IMR-90 (cell line): ENCODE measurements around the gene OTUD6A. TPM values are rescaled to one million over a fixed set of nuclear protein-coding genes. Genes with fewer than 3 reads are reported as not detected.

ENCODE experiments used
- ATAC-seq: fragments of 200-7000 bp; cut with Tn5 transposase; 2 replicates; pipeline ENCODE4 v1.9.1; 2020; ENCODE audit warnings: low read depth, mild to moderate bottlenecking, moderate library complexity
- BruUV-seq: library from RNA; stranded (reverse); fragments of 400-500 nt; replicated peaks from 2 replicates; lab custom pipeline; 2021; lab: Mats Ljungman, UMichigan
- CTCF ChIA-PET: fragments of 300-600 bp; formaldehyde crosslinking; extraction: SDS; loops from one replicate; lab custom pipeline; 2021; ENCODE audit warnings: antibody characterized with exemption; lab: Yijun Ruan, JAX
- POLR2A ChIA-PET: fragments of 300-600 bp; sonication (Branson Sonifier 250); formaldehyde crosslinking; loops from one replicate; lab custom pipeline; 2022; ENCODE audit warnings: antibody characterized with exemption; ENCODE audit not compliant: unreplicated experiment; lab: Charles Lee
- DNase-seq: peaks from one replicate; pipeline ENCODE4 v3.0.0; 2013
- H2AFZ ChIP-seq: replicated peaks from 2 replicates; pipeline ENCODE3; 2013; ENCODE audit warnings: low read length, mild to moderate bottlenecking; ENCODE audit not compliant: poor library complexity
- H2AK5ac ChIP-seq: 2 replicates; pipeline ENCODE4 v1.6.1; 2013; ENCODE audit warnings: low read depth, low read length, inconsistent platforms
- H2AK9ac ChIP-seq: replicated peaks from 2 replicates; pipeline ENCODE3; 2013; ENCODE audit warnings: mild to moderate bottlenecking, low read depth, low read length, moderate library complexity; ENCODE audit not compliant: poor library complexity
- H2BK120ac ChIP-seq: 2 replicates; pipeline ENCODE4 v1.6.1; 2013; ENCODE audit warnings: low read depth, low read length, inconsistent platforms
- H2BK15ac ChIP-seq: 3 replicates; pipeline ENCODE4 v1.6.1; 2013; ENCODE audit warnings: low read depth, low read length, inconsistent platforms
- H2BK20ac ChIP-seq: 2 replicates; pipeline ENCODE4 v1.6.1; 2013; ENCODE audit warnings: low read depth, mild to moderate bottlenecking, inconsistent platforms, low read length, moderate library complexity
- H2BK5ac ChIP-seq: 2 replicates; pipeline ENCODE4 v1.6.1; 2013; ENCODE audit warnings: mild to moderate bottlenecking, low read depth, low read length, inconsistent platforms; ENCODE audit not compliant: poor library complexity, severe bottlenecking
- H3K14ac ChIP-seq: replicated peaks from 2 replicates; pipeline ENCODE4 v1.6.1; 2013; ENCODE audit warnings: low read depth, low read length, inconsistent platforms
- H3K18ac ChIP-seq: 2 replicates; pipeline ENCODE4 v1.6.1; 2013; ENCODE audit warnings: low read depth, low read length, control low read depth
- H3K23ac ChIP-seq: 2 replicates; pipeline ENCODE4 v1.6.1; 2013; ENCODE audit warnings: low read depth, low read length, inconsistent platforms
- H3K27ac ChIP-seq: 2 replicates; pipeline ENCODE4 v1.5.1; 2013; ENCODE audit warnings: mild to moderate bottlenecking, control low read depth, low read length; ENCODE audit not compliant: insufficient read depth
- H3K27me3 ChIP-seq: 2 replicates; pipeline ENCODE4 v1.6.1; 2013; ENCODE audit warnings: low read length; ENCODE audit not compliant: control insufficient read depth, insufficient read depth
- H3K36me3 ChIP-seq: 2 replicates; pipeline ENCODE4 v1.6.1; 2013; ENCODE audit warnings: low read length, mixed read lengths; ENCODE audit not compliant: control insufficient read depth, insufficient read depth
- H3K4ac ChIP-seq: 2 replicates; pipeline ENCODE4 v1.6.1; 2013; ENCODE audit warnings: low read depth, low read length, inconsistent platforms
- H3K4me1 ChIP-seq: 2 replicates; pipeline ENCODE4 v1.6.1; 2013; ENCODE audit warnings: low read length, mixed read lengths; ENCODE audit not compliant: control insufficient read depth, insufficient read depth
- H3K4me2 ChIP-seq: 2 replicates; pipeline ENCODE4 v1.6.1; 2013; ENCODE audit warnings: low read depth, mild to moderate bottlenecking, control low read depth, low read length, moderate library complexity
- H3K4me3 ChIP-seq: 2 replicates; pipeline ENCODE4 v1.5.1; 2013; ENCODE audit warnings: low read depth, mild to moderate bottlenecking, control low read depth, low read length, moderate library complexity; ENCODE audit not compliant: insufficient read depth
- H3K56ac ChIP-seq: 2 replicates; pipeline ENCODE4 v1.6.1; 2013; ENCODE audit warnings: low read length, inconsistent platforms; ENCODE audit not compliant: insufficient read depth; ENCODE audit errors: extremely low read depth
- H3K79me1 ChIP-seq, 2 experiments: 2 replicates each; pipeline ENCODE4 v1.6.1; 2013; ENCODE audit warnings: low read length in 2 of 2, inconsistent platforms in 1 of 2, low read depth in 1 of 2
- H3K9ac ChIP-seq: 2 replicates; pipeline ENCODE4 v1.6.1; 2013; ENCODE audit warnings: low read depth, low read length, control low read depth
- H3K9me1 ChIP-seq: 2 replicates; pipeline ENCODE4 v1.6.1; 2013; ENCODE audit warnings: low read length, inconsistent platforms; ENCODE audit not compliant: insufficient read depth
- H3K9me3 ChIP-seq: 2 replicates; pipeline ENCODE4 v1.6.1; 2013; ENCODE audit warnings: low read length; ENCODE audit not compliant: control insufficient read depth, insufficient read depth
- H4K20me1 ChIP-seq: 2 replicates; pipeline ENCODE4 v1.6.1; 2013; ENCODE audit warnings: low read length, inconsistent platforms; ENCODE audit not compliant: insufficient read depth
- H4K5ac ChIP-seq: 2 replicates; pipeline ENCODE4 v1.6.1; 2013; ENCODE audit warnings: mild to moderate bottlenecking, low read depth, low read length, control low read depth
- H4K8ac ChIP-seq, 2 experiments: 2 replicates each; pipeline ENCODE4 v1.6.1; 2013; ENCODE audit warnings: low read depth in 2 of 2, low read length in 2 of 2, control low read depth in 1 of 2, inconsistent platforms in 1 of 2
- H4K91ac ChIP-seq: 2 replicates; pipeline ENCODE4 v1.6.1; 2013; ENCODE audit warnings: low read depth, low read length, inconsistent platforms; ENCODE audit not compliant: insufficient read depth
- BHLHE40 ChIP-seq: fragments of 150-350 bp; IDR thresholded peaks from 2 replicates; pipeline ENCODE4 v1.6.1; 2016; ENCODE audit warnings: mild to moderate bottlenecking, low read depth, low read length
- CEBPB ChIP-seq: IDR thresholded peaks from 2 replicates; pipeline ENCODE4 v1.6.1; 2012; ENCODE audit warnings: low read depth, low read length, improper control_type of control experiment
- CHD1 ChIP-seq: IDR thresholded peaks from 2 replicates; pipeline ENCODE4 v1.6.1; 2012; ENCODE audit warnings: low read depth, low read length, improper control_type of control experiment
- ELK1 ChIP-seq: fragments of 150-350 bp; IDR thresholded peaks from 2 replicates; pipeline ENCODE4 v1.6.1; 2016; ENCODE audit warnings: low read depth, mild to moderate bottlenecking, low read length, moderate library complexity, borderline replicate concordance
- FOS ChIP-seq: fragments of 150-350 bp; IDR thresholded peaks from 2 replicates; pipeline ENCODE4 v1.6.1; 2016; ENCODE audit warnings: low read depth, low read length
- MAZ ChIP-seq: IDR thresholded peaks from 2 replicates; pipeline ENCODE4 v1.6.1; 2012; ENCODE audit warnings: low read depth, mild to moderate bottlenecking, low read length, improper control_type of control experiment, moderate library complexity, borderline replicate concordance
- MXI1 ChIP-seq: IDR thresholded peaks from 2 replicates; pipeline ENCODE4 v1.6.1; 2012; ENCODE audit warnings: low read depth, mild to moderate bottlenecking, low read length, moderate library complexity, borderline replicate concordance
- NFE2L2 ChIP-seq: fragments of 150-350 bp; IDR thresholded peaks from 2 replicates; pipeline ENCODE4 v1.6.1; 2016; ENCODE audit warnings: low read depth, mild to moderate bottlenecking, low read length
- POLR2A ChIP-seq: IDR thresholded peaks from 2 replicates; pipeline ENCODE4 v1.6.1; 2012; ENCODE audit warnings: mild to moderate bottlenecking, low read depth, low read length
- RAD21 ChIP-seq: IDR thresholded peaks from 2 replicates; pipeline ENCODE4 v1.6.1; 2012; ENCODE audit warnings: low read length, improper control_type of control experiment
- RCOR1 ChIP-seq: IDR thresholded peaks from 2 replicates; pipeline ENCODE4 v1.6.1; 2012; ENCODE audit warnings: mild to moderate bottlenecking, low read length, improper control_type of control experiment; ENCODE audit not compliant: insufficient replicate concordance
- RFX5 ChIP-seq: IDR thresholded peaks from 2 replicates; pipeline ENCODE4 v1.8.0; 2012; ENCODE audit warnings: low read depth, mild to moderate bottlenecking, low read length, moderate library complexity
- SMC3 ChIP-seq: fragments of 150-350 bp; IDR thresholded peaks from 2 replicates; pipeline ENCODE4 v1.6.1; 2016; ENCODE audit warnings: low read depth, mild to moderate bottlenecking, antibody characterized with exemption, low read length, moderate library complexity
- USF2 ChIP-seq: fragments of 150-350 bp; IDR thresholded peaks from 2 replicates; pipeline ENCODE4 v1.6.1; 2017; ENCODE audit warnings: mild to moderate bottlenecking, antibody characterized with exemption, low read length, low read depth
- WGBS, 2 experiments: methylation state at CpG; one replicate each; pipeline versions ENCODE4 v1.1.5 to v1.1.7; 2013; ENCODE audit warnings: missing lambda C conversion rate in 2 of 2; ENCODE audit not compliant: insufficient read length in 1 of 2; ENCODE audit errors: extremely low coverage in 2 of 2; 5-methylcytosine and 5-hydroxymethylcytosine counted together
- dilution Hi-C: fragments of 300-500 bp; cut with HindIII; formaldehyde crosslinking; loops from one replicate; pipeline ENCODE4 v1.14.3; 2018; ENCODE audit warnings: low sequenced_read_pairs; ENCODE audit not compliant: unreplicated experiment
- in situ Hi-C: fragments of 300-500 bp; cut with MboI; formaldehyde crosslinking; loops from 3 replicates; pipeline ENCODE4 v1.14.3; 2019; ENCODE audit warnings: low sequenced_read_pairs, inconsistent platforms, mixed read lengths
- intact Hi-C: fragments of 100-400 bp; cut with micrococcal nuclease; formaldehyde crosslinking; loops from 2 replicates; pipeline ENCODE4 v1.10.0; 2022
- polyA plus RNA-seq, 3 experiments: library from polyadenylated mRNA; depleted of rRNA; stranded (reverse); fragments of >200 nt; gene quantifications; 2 replicates each; pipeline ENCODE4 v1.2.3, GENCODE V29; 2012; ENCODE audit warnings: low replicate concordance in 1 of 3
- total RNA-seq: library from RNA; depleted of rRNA; stranded (reverse); fragments of >200 nt; gene quantifications from 2 replicates; pipeline ENCODE4 v1.2.3, GENCODE V29; 2012

OTUD6A gene
- total and polyA plus RNA-seq, 2 of the 4 experiments (the other 2 are of a cell fraction), result not detected

GRCh38 chrX:70049406-70049805, 12.9 kb upstream of the OTUD6A start:
- Histone ChIP-seq H2BK15ac (no peak overlapping the region), H3K4ac (no peak overlapping the region), H4K5ac (no peak overlapping the region), H3K14ac (no peak overlapping the region), H2BK20ac (no peak overlapping the region), H2AK5ac (no peak overlapping the region), H4K91ac (no peak overlapping the region), H3K9me1 (no peaks in the 10 kb centered on the region), H3K27me3 (peaks cover 2% of the 10 kb centered on the region), H4K20me1 (no peaks in the 10 kb centered on the region), H3K4me1 (no peaks in the 10 kb centered on the region), H3K4me3 (no peak overlapping the region), H2BK120ac (no peak overlapping the region), H3K36me3 (no peaks in the 10 kb centered on the region), H3K56ac (no peak overlapping the region), H3K18ac (no peak overlapping the region), H4K8ac (no peak overlapping the region), H2AK9ac (no peak overlapping the region), H3K23ac (no peak overlapping the region), H3K27ac (no peak overlapping the region), H3K79me1 (no peaks in the 10 kb centered on the region), H3K9me3 (no peaks in the 10 kb centered on the region), H2AFZ (no peak overlapping the region), H3K4me2 (no peak overlapping the region), H3K9ac (no peak overlapping the region), H2BK5ac (no peak overlapping the region)
- DNase-seq (no peak), ATAC-seq (no peak)
- POLR2A ChIA-PET, result no interaction called here
- intact Hi-C loops, result no loop called here
- no TSS peak for BruUV-seq
- WGBS, 2 experiments, result 41% methylated on average over 2 of the region's 3 CpGs; no CpG with 5 or more reads in 1 of the 2 experiments
- TF ChIP-seq RCOR1 (no peak), MAZ (no peak), MXI1 (no peak), FOS (no peak), CEBPB (no peak), CHD1 (no peak), USF2 (no peak), RFX5 (no peak), SMC3 (no peak), ELK1 (no peak), NFE2L2 (no peak), RAD21 (no peak), POLR2A (no peak), BHLHE40 (no peak)
- in situ Hi-C loops, result no loop called here
- CTCF ChIA-PET, result interaction anchor here (0.6 kb wide), 1 partner anchor 462 kb away, joined by 5 read pairs; no protein-coding TSS in a partner anchor
- dilution Hi-C loops, result no loop called here
